H4 (cell line): Measurements from ENCODE around the gene MBD2. TPM values are rescaled to one million over a fixed set of nuclear protein-coding genes. Genes with fewer than 3 reads are reported as not detected.

Experiments
- DNase-seq: peaks from one replicate; pipeline ENCODE4 v3.0.0-alpha.2; 2015; ENCODE audit warnings: low spot score
- total RNA-seq: library from RNA; depleted of rRNA; stranded (reverse); fragments of >200 nt; shearing (Covaris generic); gene quantifications from 2 replicates; pipeline ENCODE4 v1.2.3, GENCODE V29; 2014

The MBD2 gene
- total RNA-seq, 1 experiment from 2014 or later: 25.0 TPM

DNA sequence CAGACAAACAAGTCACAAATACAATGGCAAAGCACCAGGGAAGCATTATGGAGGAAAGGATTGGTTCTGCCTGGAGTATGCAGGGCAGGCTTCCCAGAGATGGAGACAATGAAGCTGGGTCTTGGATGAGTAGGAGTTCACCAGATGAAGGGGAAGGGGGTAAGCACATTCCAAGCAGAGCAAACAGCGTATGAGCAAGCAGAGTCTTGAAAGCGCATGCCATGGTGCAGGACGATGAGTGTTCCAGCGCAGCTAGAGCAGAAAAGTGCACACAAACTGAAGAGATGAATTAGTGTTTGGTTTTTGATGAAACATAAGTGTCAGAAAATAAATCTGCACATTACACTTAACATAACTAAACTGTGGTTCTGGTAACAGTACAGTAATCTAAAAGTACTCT is 21.6 kb downstream of the MBD2 start:
- DNase-seq: no peak

DNA sequence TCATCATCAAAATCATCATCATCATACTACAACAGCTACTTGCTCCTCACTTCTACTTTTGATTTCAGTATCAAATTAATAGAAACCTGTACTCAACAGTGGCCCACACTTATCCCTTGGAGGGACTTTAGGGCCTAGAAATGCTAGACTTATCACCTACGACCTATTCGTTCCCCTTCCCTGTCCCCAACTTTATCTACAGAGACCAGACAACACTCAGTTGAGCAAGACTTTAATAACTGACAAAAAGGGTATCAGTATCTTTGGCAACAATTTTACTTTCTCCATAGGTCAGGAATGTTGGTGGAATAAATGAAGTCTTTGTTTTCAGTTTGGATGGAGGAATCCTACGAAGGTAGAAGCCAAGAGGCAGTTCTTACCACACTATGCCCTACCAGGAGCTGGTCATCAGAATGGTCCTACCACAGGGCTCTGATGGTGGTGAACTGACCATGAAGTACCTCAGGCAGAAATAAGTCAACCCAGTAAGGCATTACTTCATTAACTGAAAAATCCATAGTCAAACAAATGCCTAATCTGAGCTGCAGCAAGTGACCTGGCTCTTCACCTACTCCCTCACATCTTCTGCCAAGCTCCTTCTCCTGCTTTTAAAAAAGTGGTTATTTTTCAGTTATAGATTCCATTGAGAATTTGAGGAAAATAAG is 26.6 kb downstream of the MBD2 start:
- no peak for DNase-seq

DNA sequence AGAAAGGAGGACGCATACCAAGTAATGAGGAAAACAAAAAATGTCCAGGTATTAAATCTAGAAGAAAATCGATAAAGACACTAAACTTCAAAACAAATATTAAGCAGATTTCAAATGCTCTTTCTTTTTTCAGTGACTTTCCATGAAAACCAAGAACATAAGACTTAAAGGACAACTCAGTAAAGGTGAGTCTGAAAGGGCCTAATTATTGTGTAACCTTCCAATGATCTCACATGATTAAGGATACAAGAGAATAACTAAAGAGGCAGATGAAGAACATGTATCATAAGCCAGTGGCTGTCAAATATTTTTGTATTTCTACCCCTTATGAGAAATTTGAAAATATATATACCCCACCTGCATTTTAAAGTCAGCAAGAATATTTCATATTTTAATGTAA is 30.7 kb downstream of the MBD2 start:
- DNase-seq: no peak

- no peak for DNase-seq
These were observed 31.6 kb downstream of the MBD2 start for GRCh38 chr18:54192900-54193299.

DNA sequence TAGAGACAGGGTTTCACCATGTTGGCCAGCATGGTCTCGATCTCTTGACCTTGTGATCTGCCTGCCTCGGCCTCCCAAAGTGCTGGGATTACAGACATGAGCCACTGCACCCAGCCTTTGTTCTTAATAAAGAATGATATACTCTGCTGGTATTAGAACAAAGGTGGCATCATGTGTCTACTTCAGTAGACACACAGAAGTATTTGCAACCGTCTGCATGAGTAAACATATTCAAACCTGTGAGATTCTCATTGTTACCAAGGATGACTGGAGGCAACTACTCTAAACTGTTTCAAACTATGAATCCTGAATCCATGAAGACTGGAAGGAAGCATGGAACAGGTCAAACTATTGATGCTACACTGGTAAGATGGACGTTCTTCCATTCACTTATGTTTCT is 32.1 kb downstream of the MBD2 start:
- no peak for DNase-seq

DNA sequence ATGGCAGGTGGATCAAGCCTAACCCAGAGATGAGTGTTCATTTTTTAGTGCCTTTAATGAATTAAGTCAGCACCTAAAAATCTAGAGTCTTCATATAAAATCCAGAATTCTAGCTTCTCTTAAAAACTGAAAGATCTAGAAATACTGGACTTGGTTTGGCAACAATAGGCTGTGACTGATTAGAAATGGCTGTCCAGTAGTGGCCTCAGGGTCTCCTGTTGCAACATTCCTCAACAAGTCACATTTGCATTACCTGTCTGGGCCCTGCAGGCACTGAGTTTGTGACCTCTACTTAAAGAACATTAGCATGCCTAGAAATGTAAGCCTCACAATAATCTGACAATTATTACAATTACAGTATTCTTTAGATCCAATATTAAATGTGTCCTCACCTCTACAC is 33.1 kb downstream of the MBD2 start:
- DNase-seq: no peak

- no peak for DNase-seq
These were observed 37.1 kb downstream of the MBD2 start for GRCh38 chr18:54187372-54187771.

DNA sequence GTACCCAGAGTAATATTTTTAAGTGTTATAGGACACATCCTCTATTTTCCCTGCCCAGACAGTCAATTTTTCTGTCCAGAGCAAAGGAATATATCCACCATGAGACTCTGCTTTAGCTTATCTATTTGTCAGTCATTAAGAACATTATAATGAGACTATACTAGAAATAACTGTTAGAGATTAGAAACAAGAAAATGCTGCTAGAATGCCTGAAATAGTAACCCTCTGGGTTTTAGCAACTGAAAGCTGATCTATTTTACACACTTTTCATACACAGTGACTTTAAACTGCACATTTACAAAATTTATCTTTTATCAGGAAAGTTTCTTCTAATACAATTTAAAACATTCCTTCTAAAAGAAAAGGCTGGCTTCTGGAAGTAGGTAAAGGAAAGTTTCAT is 39.6 kb downstream of the MBD2 start:
- DNase-seq: no peak

DNA sequence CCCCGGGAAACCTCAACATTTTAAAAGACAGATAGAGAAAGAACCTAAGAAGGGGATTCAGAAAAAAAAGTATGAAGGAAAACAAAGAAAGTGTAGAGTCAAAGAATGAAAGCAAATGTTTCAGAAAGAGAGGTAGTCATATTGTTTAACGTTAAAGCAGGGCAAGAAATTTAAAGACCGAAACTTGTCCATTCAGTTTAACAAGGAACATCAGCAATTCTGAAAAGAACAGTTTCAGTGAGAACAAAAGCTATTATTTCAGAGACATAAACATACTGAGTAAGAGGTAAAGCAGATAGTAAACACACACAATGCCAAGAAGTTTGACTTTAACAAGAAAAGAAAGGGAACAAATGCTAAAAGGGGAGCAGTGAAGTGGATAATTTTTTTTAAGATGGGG is 41.1 kb downstream of the MBD2 start:
- no peak for DNase-seq

- no peak for DNase-seq
These were observed 42.4 kb downstream of the MBD2 start for GRCh38 chr18:54181856-54182602.

- no peak for DNase-seq
These were observed 50.4 kb downstream of the MBD2 start for GRCh38 chr18:54173980-54174630.

- DNase-seq: no peak
These were observed 51.2 kb downstream of the MBD2 start for GRCh38 chr18:54173250-54173649.

DNA sequence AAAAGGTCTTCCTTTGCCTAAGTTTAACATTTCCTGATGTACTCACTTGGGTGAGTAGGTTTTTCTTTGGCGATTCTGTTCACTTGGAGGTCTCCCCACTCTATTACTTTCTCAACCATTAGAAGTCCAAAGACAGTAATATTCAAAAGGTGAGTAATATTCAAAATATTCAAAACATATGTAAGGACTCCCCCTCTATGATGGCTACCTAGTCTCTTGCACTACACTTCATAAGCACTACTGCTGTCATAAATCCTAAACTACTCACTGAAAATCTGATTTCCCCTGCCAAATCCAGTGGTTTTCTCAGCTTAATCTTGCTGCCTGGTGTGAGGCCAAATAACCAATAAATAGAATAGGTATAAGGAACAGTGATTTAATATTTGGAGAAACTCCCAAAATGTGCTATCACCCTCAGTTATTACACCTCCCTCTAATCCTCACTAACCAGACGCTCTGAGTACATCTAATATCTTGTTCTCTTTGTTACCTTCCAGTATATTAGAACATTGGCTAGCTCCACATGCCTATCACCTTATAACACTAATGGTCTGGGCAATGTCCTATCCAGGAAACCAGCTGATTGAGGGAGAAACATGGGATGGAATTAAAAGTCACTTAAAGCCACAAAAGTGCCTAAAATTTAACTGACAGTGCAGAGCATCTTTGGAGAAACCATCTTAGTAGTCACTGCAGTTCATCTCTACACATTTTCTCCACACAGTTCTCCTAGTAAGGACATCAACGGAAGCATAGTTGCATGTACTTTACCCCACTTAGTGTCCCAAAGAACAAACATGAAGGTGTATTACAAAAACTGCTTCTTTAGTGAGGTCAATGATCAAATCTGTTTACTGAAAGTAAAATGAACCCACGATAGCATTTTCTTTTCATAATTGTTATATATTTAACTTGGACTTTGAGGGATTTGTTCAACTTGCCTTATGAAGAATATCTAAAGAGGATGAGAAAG is 54.8 kb downstream of the MBD2 start:
- no peak for DNase-seq

- DNase-seq: no peak
These were observed 59.0 kb downstream of the MBD2 start for GRCh38 chr18:54165450-54165849.

DNA sequence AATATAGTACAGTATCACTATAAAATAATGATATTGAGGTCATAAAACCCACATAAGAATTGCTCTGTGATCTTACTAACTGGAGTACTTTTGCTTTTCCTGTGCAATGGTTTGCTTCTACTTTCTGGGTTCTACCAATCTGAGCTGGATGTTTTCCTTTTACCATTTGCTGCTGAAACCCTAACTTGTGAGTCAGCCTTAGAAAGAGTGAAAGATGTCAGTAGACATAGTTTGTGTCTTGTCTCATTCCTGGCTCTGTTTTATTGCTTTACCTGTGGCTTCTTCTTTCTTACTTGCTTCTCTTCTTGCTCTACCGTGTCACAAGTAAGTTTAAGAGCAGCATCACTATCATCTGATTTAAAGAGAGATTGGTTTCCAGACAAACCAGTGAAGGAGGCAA is 61.0 kb downstream of the MBD2 start:
- no peak for DNase-seq

DNA sequence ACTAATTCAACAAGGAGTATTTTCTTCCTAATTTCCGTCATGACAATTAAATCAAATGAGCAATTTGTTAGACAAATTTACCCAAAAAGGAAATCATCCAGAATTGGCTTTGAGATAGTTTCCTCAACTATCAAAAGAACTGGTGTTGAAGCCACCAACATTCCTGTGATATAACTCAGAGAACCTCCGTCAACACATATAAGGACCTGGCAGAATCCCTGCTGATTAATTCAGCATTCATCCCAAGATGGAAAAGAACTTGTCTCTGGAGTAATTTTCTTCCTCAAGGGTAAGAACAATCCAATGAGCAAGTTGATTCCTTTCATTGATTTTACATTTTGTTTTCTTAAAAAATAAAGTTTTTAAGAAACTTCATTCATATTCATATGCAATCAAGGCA is 62.0 kb downstream of the MBD2 start:
- DNase-seq: no peak

- no peak for DNase-seq
These were observed 63.2 kb downstream of the MBD2 start for GRCh38 chr18:54161267-54161666.

- DNase-seq: no peak
These were observed 64.6 kb downstream of the MBD2 start for GRCh38 chr18:54159906-54160305.

DNA sequence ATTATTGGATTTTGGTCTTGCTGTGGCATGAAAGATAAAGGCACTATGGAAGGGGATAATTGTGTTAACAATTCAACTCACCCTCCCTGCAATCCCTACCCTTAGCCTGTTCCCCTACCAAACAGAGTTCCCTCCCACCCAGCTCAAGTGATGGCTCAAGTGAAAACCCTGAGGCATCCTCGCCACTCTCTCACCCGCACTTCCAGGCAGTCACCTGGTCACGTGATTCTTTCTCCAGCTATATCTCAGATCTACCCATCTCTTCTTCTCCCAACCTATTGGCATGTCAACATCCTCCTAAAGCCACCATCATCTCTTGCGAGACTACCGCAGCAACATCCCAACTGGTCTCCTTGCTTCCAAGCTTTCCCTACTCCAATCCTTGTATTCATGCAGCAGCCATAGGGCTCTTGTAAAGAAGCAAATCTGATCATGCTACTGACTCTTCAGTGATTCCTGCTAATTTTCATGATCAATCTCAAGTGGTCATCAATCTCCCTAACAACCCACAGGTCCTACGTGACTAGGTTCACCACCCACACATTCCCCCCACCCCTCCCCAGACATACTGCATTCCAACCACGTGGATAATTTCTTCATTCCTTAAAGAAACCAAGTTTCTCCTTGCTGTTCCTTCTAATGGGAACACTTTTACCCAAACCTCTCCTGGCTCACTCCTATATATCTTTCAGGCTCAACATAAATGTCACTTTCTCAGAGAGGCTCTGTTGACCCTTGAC is 66.7 kb downstream of the MBD2 start:
- DNase-seq: no peak

DNA sequence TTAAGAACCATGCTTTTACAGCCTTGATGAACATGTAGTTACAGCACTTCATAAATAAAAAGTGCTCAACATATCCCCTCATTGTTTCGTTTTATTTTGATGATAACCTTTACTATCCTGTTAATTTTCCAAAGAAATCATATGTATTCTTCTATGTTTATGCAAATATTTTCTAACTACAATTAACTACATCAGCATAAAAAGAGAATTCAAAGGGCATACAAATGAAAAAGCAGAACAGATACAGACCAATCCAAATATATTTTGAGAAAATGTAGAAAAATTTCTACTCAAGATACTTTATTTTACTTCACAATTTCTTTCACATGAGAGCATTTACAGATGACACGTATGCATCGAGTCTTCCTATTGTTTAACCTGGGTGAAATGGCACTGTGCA is 69.1 kb downstream of the MBD2 start:
- no peak for DNase-seq

GRCh38 chr18:54154231-54154630 is 70.2 kb downstream of the MBD2 start:
- no peak for DNase-seq
